GM18873 (cell line): Measurements from ENCODE around the gene RCC2.

ENCODE experiments used
- ATAC-seq: cut with Tn5 transposase; IDR thresholded peaks from one replicate; pipeline ENCODE4 v1.9.1; 2021; ENCODE audit warnings: mild to moderate bottlenecking, moderate library complexity, moderate number of reproducible peaks; ENCODE audit not compliant: unreplicated experiment, low FRiP score

RCC2 gene

GRCh38 chr1:17381161-17381560 is 58.3 kb downstream of the RCC2 start:
- no peak for ATAC-seq

- no peak for ATAC-seq
These were observed 62.0 kb downstream of the RCC2 start for GRCh38 chr1:17377325-17377953.

- ATAC-seq = no peak
These were observed 63.8 kb downstream of the RCC2 start for GRCh38 chr1:17375651-17376050.

- ATAC-seq = no peak
These were observed 66.5 kb downstream of the RCC2 start for GRCh38 chr1:17372955-17373354.

GRCh38 chr1:17371896-17372295 is 67.6 kb downstream of the RCC2 start, which contains the start of gene PADI6:
PADI6 (plus strand) TSS chr1:17372196; CDS start chr1:17372246, 50 bp downstream.
- ATAC-seq = no peak

- no peak for ATAC-seq
These were observed 68.9 kb downstream of the RCC2 start for GRCh38 chr1:17370618-17371017.

- ATAC-seq = no peak
These were observed 70.0 kb downstream of the RCC2 start for GRCh38 chr1:17369466-17369865.

- ATAC-seq = no peak
These were observed 74.2 kb downstream of the RCC2 start for GRCh38 chr1:17365293-17365692.

- ATAC-seq = no peak
These were observed 75.7 kb downstream of the RCC2 start for GRCh38 chr1:17363771-17364170.

GRCh38 chr1:17363351-17363750 is 76.1 kb downstream of the RCC2 start:
- no peak for ATAC-seq

- ATAC-seq = no peak
These were observed 77.8 kb downstream of the RCC2 start for GRCh38 chr1:17361687-17362086.

- ATAC-seq = no peak
These were observed 79.1 kb downstream of the RCC2 start for GRCh38 chr1:17360272-17360956.

- no peak for ATAC-seq
These were observed 79.7 kb downstream of the RCC2 start for GRCh38 chr1:17359808-17360207.

GRCh38 chr1:17359031-17359430 is 80.4 kb downstream of the RCC2 start:
- no peak for ATAC-seq

- no peak for ATAC-seq
These were observed 80.9 kb downstream of the RCC2 start for GRCh38 chr1:17358557-17358956.
